NCI-H1092 (cell line): ENCODE results near the gene STON2.
"Not testable (repeated sequence)": the region's sequence is repeated elsewhere in the genome, so short reads cannot be mapped to it uniquely, and the experiment has no call there.

ENCODE experiments used
- DNase-seq: peaks from one replicate; lab custom pipeline; 2025; lab: John Stamatoyannopoulos, UW

Gene STON2

DNA sequence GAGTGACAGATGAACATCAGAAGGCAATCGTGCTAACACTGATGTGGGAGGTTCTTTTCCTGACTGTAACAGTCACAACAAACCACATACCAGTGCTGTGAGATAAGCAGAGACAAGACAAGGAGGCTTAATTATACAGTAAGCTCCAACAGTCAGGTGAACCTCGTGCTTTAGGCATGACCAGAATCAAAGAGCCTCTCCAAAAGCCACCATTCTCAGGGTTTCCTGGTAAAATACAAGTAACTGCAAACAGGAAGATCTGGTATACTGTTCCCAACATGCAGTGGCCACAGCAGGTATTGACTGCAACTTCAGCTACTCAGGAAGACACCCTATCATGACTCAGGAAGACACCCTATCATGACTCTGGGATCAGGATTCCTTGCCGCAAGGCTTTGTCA, 132.1 kb downstream of the STON2 start:
- DNase-seq: no peak

DNA sequence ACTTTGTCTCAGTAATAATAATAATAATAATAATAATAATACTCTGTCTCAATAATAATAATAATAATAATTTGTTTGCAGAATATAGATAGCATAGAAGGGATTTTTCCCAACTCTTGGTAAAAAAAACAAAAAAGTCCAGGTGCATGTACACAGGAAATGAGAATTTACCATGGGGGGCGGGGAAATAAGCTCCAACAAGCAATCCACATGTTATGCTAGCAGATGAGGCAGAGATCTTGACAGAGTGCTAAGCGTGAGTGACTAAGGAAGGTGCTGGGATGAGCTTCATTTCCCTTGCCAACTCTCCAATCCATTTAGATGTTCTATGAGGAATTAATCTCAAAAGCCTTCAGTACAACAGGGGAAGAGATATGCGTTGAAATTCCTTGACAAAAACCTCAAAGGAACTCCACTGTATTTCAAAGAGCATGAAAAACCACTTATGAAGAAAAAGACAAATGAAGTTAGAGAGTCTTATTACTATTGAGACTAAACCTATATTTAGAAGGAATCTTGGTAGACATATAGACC, 134.4 kb downstream of the STON2 start:
- no peak for DNase-seq

DNA sequence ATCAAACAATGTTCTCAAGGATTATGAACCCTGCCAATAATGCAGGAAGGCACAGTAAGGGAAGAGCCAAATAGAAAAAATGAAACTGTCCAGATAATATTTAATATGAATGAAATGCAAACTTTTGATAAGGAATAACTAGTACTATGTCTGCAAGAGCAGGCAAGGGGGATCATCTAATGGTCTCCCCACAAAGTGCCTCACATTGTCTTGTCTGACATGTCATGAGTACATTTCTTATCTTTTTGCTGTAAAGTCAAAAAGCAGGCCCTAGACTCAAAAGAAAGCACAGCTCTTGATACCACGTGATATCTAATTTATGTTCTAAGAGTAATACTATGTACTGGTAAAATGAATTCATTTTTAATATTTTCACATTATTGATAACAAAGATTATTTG, 135.5 kb downstream of the STON2 start:
- DNase-seq: no peak

DNA sequence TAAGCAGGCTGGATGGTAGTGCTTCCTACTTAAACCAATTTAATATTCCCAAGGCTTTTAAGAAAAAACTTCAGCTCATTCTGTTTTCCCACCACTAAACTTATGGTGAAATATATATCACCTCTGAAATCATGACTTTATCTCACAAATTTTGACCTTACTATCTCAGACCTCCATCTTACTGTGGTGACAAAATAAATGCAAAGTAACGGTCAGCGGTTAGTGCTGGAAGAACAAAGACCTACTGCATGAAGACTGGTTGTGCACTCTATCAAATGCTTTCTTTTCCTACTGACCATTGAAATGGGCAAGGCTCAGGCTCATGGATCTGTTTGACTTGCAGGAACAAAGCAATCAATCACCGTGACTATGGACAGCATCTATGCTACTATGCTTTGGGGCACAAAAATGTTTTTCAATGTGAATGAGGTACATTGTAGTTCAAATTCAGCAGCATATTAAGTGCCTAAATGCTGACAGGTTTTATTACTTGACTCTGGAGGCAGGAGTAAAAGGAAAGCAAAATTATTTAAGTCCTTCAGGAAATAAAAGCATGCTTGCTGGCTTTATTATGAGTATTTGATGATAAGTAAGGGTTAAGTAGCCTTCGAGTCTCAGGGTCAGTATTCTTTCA, 136.2 kb downstream of the STON2 start:
- no peak for DNase-seq

DNA sequence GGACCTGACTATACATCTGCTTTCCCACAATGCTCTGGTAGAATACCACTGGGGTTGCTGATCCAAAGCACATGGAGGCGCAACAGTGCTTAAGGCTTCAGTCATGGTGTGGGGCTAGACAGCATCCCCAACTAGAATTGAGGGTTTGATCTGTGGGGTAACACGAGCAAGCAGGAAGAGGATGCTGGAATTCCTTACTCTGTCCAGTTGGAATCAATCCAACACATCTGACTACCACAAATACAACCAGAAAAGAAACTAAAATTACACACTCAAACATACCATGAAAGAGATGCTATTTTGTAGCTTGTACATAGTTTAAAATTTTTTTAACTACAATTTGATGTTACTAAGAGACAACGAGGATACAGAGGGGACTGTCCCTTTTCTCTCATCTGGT, 138.9 kb downstream of the STON2 start:
- no peak for DNase-seq

DNA sequence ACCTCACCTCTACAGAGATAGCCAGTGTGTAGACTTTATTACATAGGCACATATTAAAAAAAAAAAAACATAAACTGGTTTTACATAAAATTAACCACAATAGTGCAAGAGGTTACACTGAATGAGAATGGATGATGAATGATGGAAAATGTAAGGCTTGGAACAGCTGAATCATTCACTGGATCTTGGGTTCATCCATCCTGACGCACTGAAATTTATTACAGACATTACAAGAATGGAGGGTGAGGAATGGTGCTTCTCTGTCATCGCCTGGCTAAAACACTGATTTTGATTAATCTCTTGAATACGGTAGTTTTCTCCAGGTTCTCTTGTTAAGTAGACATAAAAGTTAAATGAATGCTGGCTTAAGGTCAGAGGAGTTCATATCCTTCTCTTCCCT, 139.4 kb downstream of the STON2 start:
- no peak for DNase-seq

DNA sequence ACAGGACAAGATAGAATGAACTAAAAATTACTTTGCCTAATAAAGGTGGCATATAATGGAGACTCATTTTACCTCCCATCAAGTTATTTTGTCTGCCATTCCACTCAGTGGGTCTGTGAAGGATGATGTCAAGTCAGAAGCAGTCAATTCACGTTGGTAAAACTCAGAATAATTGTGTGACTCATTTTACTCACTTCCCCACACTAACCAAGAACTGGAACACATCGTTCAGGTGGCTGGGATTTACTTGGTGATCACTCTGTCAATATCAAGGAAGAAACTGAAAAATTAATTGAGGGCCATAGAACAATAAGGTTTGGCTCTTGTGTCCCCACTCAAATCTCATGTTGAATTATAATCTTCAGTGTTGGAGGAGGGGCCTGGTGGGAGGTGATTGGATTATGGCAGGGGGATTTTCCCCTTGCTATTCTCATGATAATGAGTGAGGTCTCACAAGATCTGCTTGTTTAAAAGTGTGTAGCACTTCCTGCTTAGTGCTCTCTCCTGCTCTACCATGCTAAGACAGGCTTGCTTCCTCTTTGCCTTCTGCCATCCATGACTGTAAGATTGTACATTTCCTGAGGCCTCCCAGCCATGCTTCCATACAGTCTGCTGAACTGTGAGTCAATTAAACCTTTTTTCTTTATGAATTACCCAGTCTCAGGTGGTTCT, 143.7 kb downstream of the STON2 start:
- DNase-seq: no peak

DNA sequence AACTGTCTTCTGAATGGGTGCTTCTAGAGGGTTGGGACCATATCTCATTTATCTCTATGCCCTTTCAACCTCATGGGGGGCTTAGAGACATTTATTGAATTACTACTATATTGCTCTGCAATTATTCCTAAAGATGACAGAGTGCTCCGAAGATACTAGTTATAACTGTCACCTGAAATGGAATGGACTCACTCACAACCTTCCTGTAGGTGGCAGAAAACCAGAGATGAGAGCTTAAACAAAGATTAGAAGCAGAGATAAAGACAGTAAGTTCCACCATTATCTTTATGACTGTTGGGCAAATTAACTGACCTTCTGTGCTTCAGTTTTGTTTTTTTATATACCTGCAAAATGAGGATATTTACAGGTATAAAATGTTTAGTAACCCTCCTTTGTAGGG, 147.8 kb downstream of the STON2 start:
- no peak for DNase-seq

DNA sequence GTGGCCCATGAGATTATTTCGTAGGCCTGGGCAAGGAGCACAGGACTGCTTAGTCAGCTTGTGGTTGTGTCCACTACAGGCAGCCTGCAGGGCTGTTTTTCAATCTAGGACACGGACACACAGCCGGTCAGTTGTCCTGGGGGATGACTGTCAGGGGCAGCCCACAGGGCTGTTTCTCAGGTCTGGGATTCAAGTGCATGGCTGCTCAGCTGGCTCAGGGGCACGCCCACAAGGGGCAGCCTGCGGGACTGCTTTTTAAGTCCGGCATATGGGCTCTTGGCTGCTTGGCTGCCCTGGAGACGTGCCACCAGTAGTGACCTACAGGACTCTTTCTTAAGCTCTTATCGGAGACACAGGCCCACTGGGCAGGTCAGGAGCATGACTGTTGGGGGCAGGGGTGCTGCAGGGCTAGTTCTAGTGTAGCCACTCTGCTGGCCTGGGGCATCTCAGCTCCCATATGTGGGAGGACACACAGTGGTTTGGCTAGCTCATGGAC, 152.8 kb downstream of the STON2 start:
- DNase-seq: no peak

DNA sequence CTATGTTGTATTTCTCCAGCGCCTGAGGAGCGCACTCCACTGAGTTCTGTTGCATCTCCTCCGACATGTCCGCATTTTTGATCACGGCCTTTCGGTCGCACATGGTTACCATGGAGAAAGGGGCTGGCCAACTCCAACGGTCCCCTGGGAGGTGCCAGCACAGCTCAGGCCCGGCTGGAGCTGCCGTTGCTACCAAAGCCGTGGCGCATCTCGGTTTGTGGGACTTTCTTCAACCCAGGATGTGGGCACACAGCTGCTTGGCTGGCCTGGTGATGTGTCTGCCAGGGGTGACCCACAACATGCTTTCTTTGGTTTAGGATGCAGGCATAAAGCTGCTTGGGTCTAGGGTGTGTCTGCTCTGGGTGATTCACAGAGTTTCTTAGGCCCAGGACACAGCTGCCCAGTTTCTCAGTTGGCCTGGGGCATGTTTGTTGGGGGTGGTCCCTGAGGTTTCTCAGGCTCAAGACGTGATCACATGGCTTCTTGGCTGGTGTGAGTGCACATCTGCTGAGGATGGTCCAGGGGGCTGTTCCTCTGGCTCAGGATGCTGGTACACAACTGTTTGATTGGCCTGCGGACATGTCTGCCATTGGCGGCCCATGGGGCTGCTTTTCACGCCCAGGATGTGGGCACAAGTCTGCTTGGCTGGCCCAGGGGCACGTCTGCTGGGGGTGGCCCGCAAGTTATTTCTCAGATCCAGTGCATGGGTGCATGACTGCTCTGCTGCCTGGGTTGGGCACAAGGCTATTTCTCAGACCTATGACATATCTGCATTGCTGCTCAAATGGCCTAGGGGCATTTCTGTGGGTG, 153.5 kb downstream of the STON2 start:
- DNase-seq: no peak

DNA sequence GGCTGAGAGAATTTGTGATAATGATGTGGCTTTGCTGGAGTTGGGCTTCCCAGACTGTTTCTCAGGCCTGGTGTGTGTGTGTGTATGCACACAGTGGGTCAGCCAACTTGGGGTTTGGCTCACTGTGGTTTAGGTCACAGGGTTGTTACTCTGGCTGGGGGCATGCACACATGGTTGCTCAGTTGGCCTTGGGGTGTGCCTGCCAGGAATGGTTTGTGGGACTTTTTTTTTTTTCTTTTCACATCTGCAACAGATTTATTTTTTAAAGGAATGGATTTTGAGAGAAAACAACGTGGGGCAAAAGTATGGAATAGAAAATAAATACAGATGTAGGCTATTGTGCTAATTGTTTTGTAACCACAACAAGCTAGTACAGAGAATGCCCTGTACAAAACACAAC, 154.4 kb downstream of the STON2 start:
- DNase-seq: no peak

DNA sequence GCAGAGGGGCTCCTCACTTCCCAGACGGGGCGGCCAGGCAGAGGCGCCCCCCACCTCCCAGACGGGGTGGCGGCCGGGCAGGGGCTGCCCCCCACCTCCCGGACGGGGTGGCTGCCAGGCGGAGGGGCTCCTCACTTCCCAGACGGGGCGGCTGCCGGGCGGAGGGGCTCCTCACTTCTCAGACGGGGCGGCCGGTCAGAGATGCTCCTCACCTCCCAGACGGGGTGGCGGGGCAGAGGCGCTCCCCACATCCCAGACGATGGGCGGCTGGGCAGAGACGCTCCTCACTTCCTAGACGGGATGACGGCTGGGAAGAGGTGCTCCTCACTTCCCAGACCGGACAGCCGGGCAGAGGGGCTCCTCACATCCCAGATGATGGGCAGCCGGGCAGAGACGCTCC, 155.7 kb downstream of the STON2 start:
- not testable (repeated sequence) for DNase-seq

DNA sequence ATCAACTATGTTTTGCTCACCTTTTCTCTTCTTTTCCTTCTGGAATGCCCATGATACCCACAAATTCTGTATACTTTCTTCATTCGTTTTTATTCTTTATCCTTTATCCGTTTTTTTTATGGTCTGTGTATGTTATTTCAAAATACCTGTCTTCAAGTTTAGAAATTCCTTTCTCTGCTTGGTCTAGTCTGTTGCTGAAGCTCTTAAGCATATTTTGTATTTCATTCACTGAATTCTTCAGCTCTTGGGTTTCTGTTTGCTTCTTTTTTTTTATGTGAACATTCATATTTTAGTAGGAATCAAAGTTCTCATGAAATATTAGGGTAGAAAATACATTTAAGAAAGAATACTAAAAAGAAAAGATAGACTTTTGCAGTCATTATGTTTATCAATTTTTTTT, 156.6 kb downstream of the STON2 start:
- DNase-seq: no peak

DNA sequence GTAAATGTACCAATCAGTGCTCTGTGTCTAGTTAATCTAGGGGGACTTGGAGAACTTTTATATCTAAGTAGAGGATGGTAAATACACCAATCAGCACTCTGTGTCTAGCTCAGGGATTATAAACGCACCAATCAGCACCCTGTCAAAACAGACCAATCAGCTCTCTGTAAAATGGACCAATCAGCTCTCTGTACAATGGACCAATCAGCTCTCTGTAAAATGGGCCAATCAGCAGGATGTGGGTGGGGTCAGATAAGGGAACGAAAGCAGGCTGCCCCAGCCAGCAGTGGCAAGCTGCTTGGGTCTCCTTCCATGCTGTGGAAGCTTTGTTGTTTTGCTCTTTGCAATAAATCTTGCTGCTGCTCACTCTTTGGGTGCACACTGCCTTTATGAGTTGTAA, 163.3 kb downstream of the STON2 start:
- DNase-seq: not testable (repeated sequence)

DNA sequence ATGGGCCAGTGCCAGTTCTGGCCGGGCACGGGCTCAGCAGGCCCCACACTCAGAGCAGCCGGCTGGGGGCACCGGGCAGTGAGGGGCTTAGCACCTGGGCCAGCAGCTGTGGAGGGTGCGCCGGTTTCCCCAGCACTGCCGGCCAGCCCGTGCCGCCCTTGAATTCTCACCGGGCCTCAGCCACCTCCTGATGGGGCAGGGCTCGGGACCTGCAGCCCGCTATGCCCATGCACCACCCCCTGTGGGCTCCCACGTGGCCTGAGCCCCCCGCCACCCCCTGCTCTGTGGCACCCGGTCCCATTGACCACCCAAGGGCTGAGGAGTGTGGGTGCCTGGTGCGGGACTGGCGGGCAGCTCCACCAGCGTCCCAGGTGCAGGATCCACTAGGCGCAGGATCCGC, 164.0 kb downstream of the STON2 start:
- DNase-seq: no peak

DNA sequence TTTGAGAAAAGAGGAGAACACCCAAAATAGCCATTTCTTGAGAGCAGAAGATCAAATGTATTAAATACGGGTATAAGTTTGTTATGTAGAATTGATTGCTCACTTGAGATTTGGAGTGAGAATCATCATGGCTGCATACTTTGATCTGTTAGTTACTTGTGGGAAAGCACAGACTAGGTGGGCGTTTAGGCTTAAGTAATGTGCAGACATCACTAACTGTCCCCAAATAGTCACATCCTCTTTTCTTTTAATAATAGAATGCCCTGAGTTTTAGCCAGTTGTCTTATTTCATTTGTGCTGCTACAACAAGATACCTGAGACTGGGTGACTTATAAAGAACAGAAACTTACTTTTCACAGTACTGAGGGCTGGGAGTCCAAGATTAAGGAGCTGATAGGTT, 165.0 kb downstream of the STON2 start:
- DNase-seq: no peak

DNA sequence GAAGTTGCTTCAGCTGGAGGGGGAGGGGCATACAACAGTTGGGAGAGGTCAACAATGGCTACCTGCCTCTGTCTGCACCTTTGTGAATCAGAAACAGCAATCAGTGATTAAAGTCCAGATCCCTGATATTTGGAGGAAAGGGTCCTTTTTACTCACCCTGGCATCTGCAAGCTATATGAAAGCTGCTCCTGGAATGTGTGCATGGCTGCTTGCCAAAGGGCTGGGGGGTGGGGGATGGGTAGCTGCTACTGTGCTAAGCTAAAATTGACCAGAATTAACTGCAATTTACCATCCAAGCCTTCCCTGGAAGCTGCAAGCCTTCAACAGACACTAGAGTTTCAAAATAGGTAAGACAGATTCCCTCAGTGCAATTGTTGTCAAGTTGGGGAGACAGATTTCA, 165.8 kb downstream of the STON2 start:
- no peak for DNase-seq

DNA sequence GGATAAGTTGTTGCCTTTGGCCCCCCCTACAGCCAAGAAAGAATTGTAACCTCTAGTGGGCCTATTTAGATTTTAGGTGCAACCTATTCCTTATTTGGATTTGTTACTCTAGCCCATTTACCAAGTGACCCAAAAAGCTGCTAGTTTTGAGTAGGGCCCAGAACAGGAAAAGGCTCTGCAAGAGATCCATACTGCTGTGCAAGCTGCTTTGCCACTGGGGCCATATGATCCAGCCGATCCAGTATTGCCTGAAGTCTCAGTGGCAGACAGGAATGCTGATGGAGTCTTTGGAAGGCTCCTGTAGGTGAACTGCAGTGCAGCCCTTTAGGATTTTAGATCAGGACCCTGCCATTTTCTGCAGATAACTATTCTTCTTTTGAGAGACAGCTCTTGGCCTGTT, 166.5 kb downstream of the STON2 start:
- DNase-seq: no peak

DNA sequence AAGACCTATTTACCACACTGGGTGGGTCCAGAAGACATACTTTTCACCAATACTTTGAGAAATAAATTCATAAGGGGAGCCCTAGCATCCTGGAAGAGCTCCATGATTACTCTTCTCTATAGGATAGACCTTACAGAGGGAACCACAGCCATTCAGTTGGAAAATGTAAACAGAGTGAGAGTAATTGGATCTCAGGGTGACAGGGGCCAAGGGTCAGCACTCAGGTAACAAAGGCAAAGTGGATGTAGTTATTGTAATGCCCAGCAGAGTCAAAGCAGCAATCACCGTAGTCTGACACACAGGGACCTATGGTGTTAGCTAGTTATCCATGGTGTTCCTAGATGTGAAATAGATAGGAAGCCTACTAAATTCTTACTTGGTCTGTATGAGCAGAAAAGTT, 168.6 kb downstream of the STON2 start:
- no peak for DNase-seq

DNA sequence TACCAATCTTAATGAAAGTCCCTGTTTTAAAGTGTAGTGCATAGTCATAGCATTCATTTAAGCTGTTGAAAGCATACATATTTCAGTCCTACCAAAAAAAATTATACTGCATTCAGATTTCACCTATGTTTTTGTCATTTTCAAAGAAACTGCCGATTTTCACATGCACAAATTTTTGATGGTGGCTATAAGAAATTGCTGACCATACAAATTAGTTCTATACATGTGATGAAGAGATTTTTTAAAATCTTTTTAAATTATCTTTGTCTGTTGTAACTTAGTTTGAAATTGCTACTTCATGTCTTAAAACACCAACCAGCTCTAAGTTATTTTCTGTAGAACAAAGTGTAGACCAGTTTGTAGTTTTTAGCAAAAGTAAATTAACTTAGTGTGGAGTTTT, 175.9 kb downstream of the STON2 start:
- no peak for DNase-seq

DNA sequence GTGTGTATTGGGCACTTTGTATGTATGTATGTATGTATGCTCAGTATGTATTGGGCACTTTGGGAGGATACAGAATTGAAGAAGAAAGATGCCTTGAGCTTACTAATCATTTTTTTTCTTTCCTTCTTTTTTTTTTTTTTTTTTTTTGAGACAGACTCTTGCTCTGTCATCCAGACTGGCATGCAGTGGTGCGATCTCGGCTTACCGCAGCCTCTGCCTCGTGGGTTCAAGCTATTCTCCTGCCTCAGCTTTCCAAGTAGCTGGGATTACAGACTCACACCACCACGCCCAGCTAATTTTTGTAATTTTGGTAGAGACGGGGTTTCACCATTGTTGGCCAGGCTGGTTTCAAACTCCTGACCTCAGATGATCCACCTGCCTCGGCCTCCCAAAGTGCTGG, 176.3 kb downstream of the STON2 start:
- not testable (repeated sequence) for DNase-seq

DNA sequence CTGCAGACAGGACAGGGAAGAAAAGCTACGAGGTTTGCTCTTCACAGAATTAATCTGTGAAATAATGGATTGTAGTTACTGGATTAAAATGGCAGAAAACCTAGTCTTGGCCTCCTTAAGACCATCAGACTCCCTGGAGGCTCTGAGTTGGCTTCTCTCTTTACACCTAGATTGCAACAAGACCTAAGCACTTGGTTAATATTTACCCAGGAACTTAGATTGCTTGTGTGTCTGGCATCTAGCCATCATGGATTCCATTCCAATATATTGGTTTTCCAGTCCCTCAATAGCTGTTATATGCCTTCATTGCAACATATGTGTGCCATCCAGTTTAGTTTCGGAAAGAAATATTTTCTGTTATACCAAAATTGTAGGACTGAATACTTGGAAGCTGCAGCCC, 177.4 kb downstream of the STON2 start:
- DNase-seq: no peak

DNA sequence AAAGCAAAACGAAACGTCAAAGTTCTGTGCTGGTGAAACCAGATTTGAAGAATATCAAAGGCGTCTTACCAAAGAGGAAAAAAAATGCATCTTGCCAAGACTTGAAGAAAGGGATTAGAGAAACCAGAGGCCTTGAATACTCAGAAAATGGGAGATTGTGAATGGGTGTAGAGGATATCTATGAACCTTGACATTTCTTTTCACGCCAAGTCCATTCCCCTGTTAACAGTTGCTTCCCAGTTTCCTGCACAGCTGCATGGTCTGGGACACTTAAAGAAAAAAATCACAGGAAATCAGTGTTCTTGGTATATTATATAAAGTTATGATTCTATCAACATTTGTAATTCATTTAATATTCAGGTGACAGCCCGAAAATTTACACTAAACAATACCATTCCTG, 178.0 kb downstream of the STON2 start:
- no peak for DNase-seq
